Thyroid gland (tissue), 4 donors: ENCODE results near the gene RBMS1. TPM values are rescaled to one million over a fixed set of nuclear protein-coding genes. Genes with fewer than 3 reads are reported as not detected.

Experiments
- DNase-seq, 2 donors: peaks; one replicate each; pipeline ENCODE4 v3.0.0-alpha.2; 2019
- H3K27ac ChIP-seq, 3 donors: fragments of 200-600 bp; sonication (generic); 1 replicate in 2 of 3; 2 replicates in 1 of 3; pipeline ENCODE4 v1.5.1; 2016 to 2019; ENCODE audit warnings: mild to moderate bottlenecking in 1 of 3, moderate library complexity in 1 of 3
- H3K27me3 ChIP-seq: fragments of 200-600 bp; sonication (generic); one replicate; pipeline ENCODE4 v1.5.1; 2019
- H3K36me3 ChIP-seq, 2 donors: fragments of 200-600 bp; sonication (generic); one replicate each; pipeline ENCODE4 v1.5.1; 2016 to 2019
- H3K4me1 ChIP-seq, 2 donors: fragments of 200-600 bp; sonication (generic); one replicate each; pipeline ENCODE4 v1.5.1; 2017 to 2019
- H3K4me3 ChIP-seq, 3 donors: fragments of 200-600 bp; sonication (generic); replicated peaks in 1 of 3; 1 replicate in 2 of 3; 2 replicates in 1 of 3; pipeline ENCODE4 v1.5.1; 2016; ENCODE audit warnings: mild to moderate bottlenecking in 1 of 3
- H3K9me3 ChIP-seq: fragments of 200-600 bp; sonication (generic); one replicate; pipeline ENCODE4 v1.5.1; 2017
- POLR2A ChIP-seq, 2 donors: fragments of 450-650 bp; IDR thresholded peaks; one replicate each; pipeline ENCODE4 v1.6.1; 2017; ENCODE audit warnings: antibody characterized with exemption in 2 of 2, mild to moderate bottlenecking in 2 of 2, moderate library complexity in 1 of 2
- WGBS, 2 donors: methylation state at CpG; one replicate each; pipeline ENCODE4 v1.1.5; 2017; 5-methylcytosine and 5-hydroxymethylcytosine counted together
- intact Hi-C: fragments of 100-400 bp; cut with DNase I; formaldehyde crosslinking; loops from one replicate; pipeline ENCODE4 v1.15.1; 2023
- total RNA-seq, 4 donors: library from RNA; depleted of rRNA; stranded (reverse); fragments of >200 nt; gene quantifications; one replicate each; pipeline ENCODE4 v1.2.3, GENCODE V29; 2016
- TF ChIP-seq, protein P1 (sequence below), 6 experiments: fragments of 200-600 bp in 3 of 6; fragments of 450-650 bp in 3 of 6; sonication (generic) in 3 of 6; IDR thresholded peaks; one replicate each; pipeline ENCODE4 v1.5.1; 2016 to 2019; ENCODE audit warnings: antibody characterized with exemption in 6 of 6, mild to moderate bottlenecking in 2 of 6, inconsistent platforms in 1 of 6, moderate library complexity in 1 of 6

The RBMS1 gene
- total RNA-seq, 4 donors from 2014 or later = 50.9 to 80.1 (median 69.0) TPM

DNA sequence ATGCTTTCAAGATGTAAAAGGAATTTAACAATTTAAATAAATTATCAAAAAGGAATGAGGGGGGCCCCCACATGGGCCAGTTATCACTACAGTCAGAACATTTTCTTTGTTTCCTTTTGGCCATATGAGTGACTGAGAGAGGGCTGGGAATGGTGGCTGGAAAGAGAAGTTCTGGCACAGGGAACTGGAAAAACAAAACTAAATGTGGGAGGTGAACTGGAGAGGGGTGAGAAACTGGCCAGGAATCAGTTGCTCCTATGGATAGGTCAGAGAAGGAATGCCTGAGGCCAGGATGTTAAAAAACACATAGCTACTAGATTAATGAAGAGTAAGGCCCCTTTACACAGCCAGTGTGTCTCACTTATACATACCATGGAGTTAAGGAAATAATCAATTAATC is 121.0 kb downstream of the RBMS1 start:
- DNase-seq = no peak
- no peaks in the 10 kb centered on the region for H3K27me3 ChIP-seq
- H3K4me3 ChIP-seq = no peak overlapping the region
- H3K4me1 ChIP-seq = peaks cover 51 to 89% of the 10 kb centered on the region in 2 donors
- H3K36me3 ChIP-seq = no peaks in the 10 kb centered on the region
- H3K27ac ChIP-seq = peak overlapping the region in 1 of 3 donors; percentile 39
- no peaks in the 10 kb centered on the region for H3K9me3 ChIP-seq
- TF ChIP-seq POLR2A (IDR thresholded peaks at IDR 0.05) = no peak
- TF ChIP-seq, protein P1, sequence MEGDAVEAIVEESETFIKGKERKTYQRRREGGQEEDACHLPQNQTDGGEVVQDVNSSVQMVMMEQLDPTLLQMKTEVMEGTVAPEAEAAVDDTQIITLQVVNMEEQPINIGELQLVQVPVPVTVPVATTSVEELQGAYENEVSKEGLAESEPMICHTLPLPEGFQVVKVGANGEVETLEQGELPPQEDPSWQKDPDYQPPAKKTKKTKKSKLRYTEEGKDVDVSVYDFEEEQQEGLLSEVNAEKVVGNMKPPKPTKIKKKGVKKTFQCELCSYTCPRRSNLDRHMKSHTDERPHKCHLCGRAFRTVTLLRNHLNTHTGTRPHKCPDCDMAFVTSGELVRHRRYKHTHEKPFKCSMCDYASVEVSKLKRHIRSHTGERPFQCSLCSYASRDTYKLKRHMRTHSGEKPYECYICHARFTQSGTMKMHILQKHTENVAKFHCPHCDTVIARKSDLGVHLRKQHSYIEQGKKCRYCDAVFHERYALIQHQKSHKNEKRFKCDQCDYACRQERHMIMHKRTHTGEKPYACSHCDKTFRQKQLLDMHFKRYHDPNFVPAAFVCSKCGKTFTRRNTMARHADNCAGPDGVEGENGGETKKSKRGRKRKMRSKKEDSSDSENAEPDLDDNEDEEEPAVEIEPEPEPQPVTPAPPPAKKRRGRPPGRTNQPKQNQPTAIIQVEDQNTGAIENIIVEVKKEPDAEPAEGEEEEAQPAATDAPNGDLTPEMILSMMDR (IDR thresholded peaks at IDR 0.05) = no peak
- intact Hi-C loops = no loop called here

DNA sequence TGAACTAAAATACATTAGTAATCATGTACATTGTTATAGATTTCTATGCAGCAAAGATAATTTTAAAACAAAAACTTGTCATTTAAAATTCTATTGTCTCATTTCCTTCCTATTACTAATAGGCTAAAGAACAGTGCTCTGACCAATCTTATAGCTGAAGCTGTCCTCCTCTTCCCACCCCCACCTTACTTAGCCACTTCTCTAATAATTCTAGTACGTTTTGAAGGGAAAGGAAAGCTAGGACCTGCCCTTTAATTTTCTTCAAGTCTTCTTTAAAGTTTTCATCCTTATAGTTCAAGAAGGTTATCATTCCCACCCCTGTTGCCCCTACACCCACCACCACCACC is 121.6 kb downstream of the RBMS1 start:
- DNase-seq = no peak
- H3K27me3 ChIP-seq = no peaks in the 10 kb centered on the region
- intact Hi-C loops = no loop called here
- peaks cover 57 to 89% of the 10 kb centered on the region in 2 donors for H3K4me1 ChIP-seq
- 71 to 72% methylated on average over 1 of the region's 1 CpG for WGBS, 2 donors
- TF ChIP-seq POLR2A (IDR thresholded peaks at IDR 0.05) = no peak
- TF ChIP-seq, protein P1 (IDR thresholded peaks at IDR 0.05) = no peak
- H3K9me3 ChIP-seq = no peaks in the 10 kb centered on the region
- H3K27ac ChIP-seq = peak overlapping the region in 1 of 3 donors; percentile 39
- H3K36me3 ChIP-seq = no peaks in the 10 kb centered on the region
- H3K4me3 ChIP-seq = no peak overlapping the region

DNA sequence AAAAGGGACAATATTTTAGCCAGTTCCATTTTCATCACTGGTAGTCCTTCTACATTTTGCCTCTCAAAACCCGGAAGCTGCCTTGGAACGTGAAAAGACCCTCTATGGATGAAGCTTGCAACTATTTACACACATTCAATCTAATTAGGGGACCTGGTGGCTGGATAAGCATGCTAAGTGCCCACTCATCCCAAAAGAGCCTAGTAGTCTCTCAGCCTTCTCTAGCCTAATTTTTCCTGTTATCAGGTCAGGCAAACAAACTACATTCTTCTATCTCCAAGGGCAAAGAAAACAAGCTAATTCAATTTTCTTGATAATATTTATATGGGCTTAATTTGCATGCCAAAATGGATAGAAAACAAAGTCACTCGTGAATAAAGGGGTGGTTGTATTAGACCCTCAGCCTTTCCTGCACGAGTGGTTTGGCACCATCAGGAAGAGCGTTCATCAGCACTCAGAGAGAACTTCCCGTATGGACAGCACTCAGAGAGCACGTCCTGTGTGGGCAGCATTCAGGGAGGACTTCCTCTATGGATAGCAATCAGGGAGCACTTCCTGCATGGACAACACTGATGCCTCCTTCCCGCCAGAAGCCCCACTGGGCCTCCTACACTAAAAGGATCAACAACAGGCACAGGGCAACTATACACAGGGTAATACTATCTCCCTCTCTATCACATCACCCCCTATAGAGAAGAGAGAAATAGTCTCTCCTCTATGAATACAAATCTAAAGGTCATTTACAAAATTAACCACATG is 122.2 kb downstream of the RBMS1 start:
- H3K27ac ChIP-seq = peak overlapping the region in 2 of 3 donors; percentile 30 to 39
- TF ChIP-seq, protein P1 (IDR thresholded peaks at IDR 0.05) = no peak
- TF ChIP-seq POLR2A (IDR thresholded peaks at IDR 0.05) = no peak
- no peaks in the 10 kb centered on the region for H3K9me3 ChIP-seq
- WGBS, 2 donors = 48 to 54% methylated on average over 8 of the region's 8 CpGs
- H3K27me3 ChIP-seq = no peaks in the 10 kb centered on the region
- no peaks in the 10 kb centered on the region for H3K36me3 ChIP-seq
- H3K4me3 ChIP-seq = no peak overlapping the region
- DNase-seq = no peak
- H3K4me1 ChIP-seq = peaks cover 62 to 84% of the 10 kb centered on the region in 2 donors
- intact Hi-C loops = no loop called here

DNA sequence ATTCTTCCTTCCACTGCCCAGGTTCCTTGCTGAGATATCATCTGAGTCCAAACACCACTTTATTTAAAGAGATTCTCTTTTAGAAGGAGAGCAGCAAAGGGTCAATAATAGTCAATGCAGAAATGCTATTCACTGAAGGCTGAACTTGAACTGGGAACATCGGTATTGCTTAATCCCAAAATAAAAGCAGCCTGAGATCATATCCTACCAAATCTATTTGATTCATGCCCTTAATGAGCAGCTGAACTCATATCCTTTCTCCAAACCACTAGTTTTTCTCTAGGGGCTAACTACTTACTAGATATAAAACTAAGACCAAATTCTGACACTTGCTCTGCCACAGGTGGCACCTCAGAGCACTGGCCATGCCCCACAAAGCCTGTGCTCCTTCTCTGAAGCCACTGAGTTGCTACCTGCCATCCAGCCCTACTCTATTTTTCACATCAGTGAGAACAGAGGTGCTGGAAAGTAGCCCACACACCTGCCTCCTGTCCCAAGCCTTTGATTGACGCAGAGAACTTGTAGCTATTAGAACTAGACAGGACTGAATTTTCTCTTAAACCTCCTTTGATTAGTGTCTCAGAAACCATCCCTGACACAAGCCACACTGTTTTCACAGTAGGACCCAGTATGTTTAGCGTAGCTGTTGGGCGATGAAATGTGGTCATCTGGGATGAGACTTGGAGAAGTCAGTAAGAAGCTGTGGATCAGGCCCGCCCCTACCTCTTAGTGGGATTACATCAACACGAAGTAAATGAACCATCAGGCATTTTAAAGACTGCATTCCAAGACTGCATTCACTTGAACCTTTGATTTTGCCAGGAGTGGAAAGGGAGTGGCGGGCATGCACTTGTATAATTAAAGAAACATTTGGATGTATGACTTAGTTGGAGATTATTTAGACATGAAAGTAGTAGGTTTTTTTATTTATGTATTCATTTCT is 124.3 kb downstream of the RBMS1 start:
- Histone ChIP-seq H3K36me3 (no peaks in the 10 kb centered on the region), H3K4me3 (no peak overlapping the region), H3K27me3 (no peaks in the 10 kb centered on the region), H3K4me1 (peaks cover 66 to 85% of the 10 kb centered on the region in 2 donors), H3K27ac (peak overlapping the region in 1 of 3 donors; percentile 28), H3K9me3 (no peaks in the 10 kb centered on the region)
- TF ChIP-seq, protein P1 (IDR thresholded peaks at IDR 0.05) = no peak
- TF ChIP-seq POLR2A (IDR thresholded peaks at IDR 0.05) = no peak
- peak in 1 of 2 donors; percentile 23 for DNase-seq
- WGBS, 2 donors = 48 to 58% methylated on average over 7 of the region's 7 CpGs
- intact Hi-C loops = no loop called here
